GM19438 (cell line): ENCODE measurements around the gene C19orf53.
"Not testable (repeated sequence)": the region's sequence is repeated elsewhere in the genome, so short reads cannot be mapped to it uniquely, and the experiment has no call there.

Experiments used
- ATAC-seq: cut with Tn5 transposase; IDR thresholded peaks from one replicate; pipeline ENCODE4 v1.9.1; 2021; ENCODE audit warnings: low read depth; ENCODE audit not compliant: unreplicated experiment

C19orf53 gene

GRCh38 chr19:13762635-13763235, 11.5 kb upstream of the C19orf53 start:
- ATAC-seq = no peak

GRCh38 chr19:13763265-13763664, 11.0 kb upstream of the C19orf53 start:
- no peak for ATAC-seq

GRCh38 chr19:13764101-13764807, 10.0 kb upstream of the C19orf53 start, which contains the start of gene MRI1:
Gene MRI1, plus strand, starts transcription at chr19:13764522. Its CDS starts 67 bp downstream, at chr19:13764589.
- no peak for ATAC-seq

- no peak for ATAC-seq
Measured at GRCh38 chr19:13764821-13765394, 9.3 kb upstream of the C19orf53 start.

- ATAC-seq = no peak
Measured at GRCh38 chr19:13765395-13766094, 8.7 kb upstream of the C19orf53 start.

- no peak for ATAC-seq
Measured at GRCh38 chr19:13766095-13766481, 8.2 kb upstream of the C19orf53 start.

GRCh38 chr19:13768510-13768909, 5.7 kb upstream of the C19orf53 start:
- ATAC-seq = no peak

GRCh38 chr19:13770013-13770635, 4.1 kb upstream of the C19orf53 start:
- no peak for ATAC-seq

GRCh38 chr19:13778398-13778797, 4.1 kb downstream of the C19orf53 start:
- no peak for ATAC-seq

- no peak for ATAC-seq
Measured at GRCh38 chr19:13778847-13779246, 4.6 kb downstream of the C19orf53 start.

- not testable (repeated sequence) for ATAC-seq
Measured at GRCh38 chr19:13779794-13780193, 5.5 kb downstream of the C19orf53 start.

GRCh38 chr19:13781547-13781946, 7.3 kb downstream of the C19orf53 start:
- ATAC-seq = no peak

GRCh38 chr19:13782537-13782936, 8.3 kb downstream of the C19orf53 start:
- no peak for ATAC-seq

- ATAC-seq = no peak
Measured at GRCh38 chr19:13783565-13784500, 9.6 kb downstream of the C19orf53 start.

GRCh38 chr19:13784731-13785452, 10.6 kb downstream of the C19orf53 start:
- no peak for ATAC-seq

GRCh38 chr19:13788991-13789390, 14.7 kb downstream of the C19orf53 start:
- ATAC-seq = no peak

GRCh38 chr19:13790354-13790753, 16.1 kb downstream of the C19orf53 start:
- no peak for ATAC-seq

- not testable (repeated sequence) for ATAC-seq
Measured at GRCh38 chr19:13793317-13793716, 19.1 kb downstream of the C19orf53 start.

- ATAC-seq = no peak
Measured at GRCh38 chr19:13794398-13794756, 20.1 kb downstream of the C19orf53 start.
